HepG2 (cell line): ENCODE measurements around the gene SERPIND1. TPM values are rescaled to one million over a fixed set of nuclear protein-coding genes. Genes with fewer than 3 reads are reported as not detected.

ENCODE experiments used
- AGO1 ChIP-seq: fragments of 200-400 bp; formaldehyde crosslinking; IDR thresholded peaks from 2 replicates; pipeline ENCODE4 v1.6.1; 2017; ENCODE audit warnings: mild to moderate bottlenecking, low read depth, low read length, moderate library complexity; ENCODE audit not compliant: poor library complexity, severe bottlenecking
- HIVEP1 ChIP-seq: sonication (generic); formaldehyde crosslinking; IDR thresholded peaks from 2 replicates; pipeline ENCODE4 v1.4.0; 2020; ENCODE audit warnings: mild to moderate bottlenecking, missing genetic modification reagents
- PAF1 ChIP-seq: IDR thresholded peaks from 2 replicates; pipeline ENCODE4 v1.6.1; 2016; ENCODE audit warnings: missing genetic modification reagents, missing compliant biosample characterization
- RBAK ChIP-seq: sonication (generic); formaldehyde crosslinking; IDR thresholded peaks from 2 replicates; pipeline ENCODE4 v1.5.1; 2020; ENCODE audit warnings: mild to moderate bottlenecking, missing genetic modification reagents
- REPIN1 ChIP-seq: sonication (generic); formaldehyde crosslinking; IDR thresholded peaks from 2 replicates; pipeline ENCODE4 v1.8.0; 2022; ENCODE audit warnings: missing genetic modification reagents, low read depth, mild to moderate bottlenecking, borderline replicate concordance
- SAP130 ChIP-seq: IDR thresholded peaks from 2 replicates; pipeline ENCODE4 v1.6.1; 2016; ENCODE audit warnings: low read depth
- TFDP1 ChIP-seq: IDR thresholded peaks from 2 replicates; pipeline ENCODE4 v1.6.1; 2016; ENCODE audit warnings: missing compliant biosample characterization, missing genetic modification reagents, borderline replicate concordance
- ZFP1 ChIP-seq: IDR thresholded peaks from 2 replicates; pipeline ENCODE4 v1.6.1; 2016
- ZNF276 ChIP-seq: sonication (generic); formaldehyde crosslinking; IDR thresholded peaks from 2 replicates; pipeline ENCODE4 v1.4.0; 2020; ENCODE audit warnings: mild to moderate bottlenecking, low read depth, missing genetic modification reagents
- ZNF3 ChIP-seq: IDR thresholded peaks from 2 replicates; pipeline ENCODE4 v1.7.0; 2017; ENCODE audit warnings: inconsistent platforms
- ZNF326 ChIP-seq: sonication (generic); formaldehyde crosslinking; IDR thresholded peaks from 2 replicates; pipeline ENCODE4 v1.4.0; 2020; ENCODE audit warnings: missing genetic modification reagents, borderline replicate concordance
- ZNF550 ChIP-seq: sonication (generic); formaldehyde crosslinking; IDR thresholded peaks from 2 replicates; pipeline ENCODE4 v1.4.0; 2020; ENCODE audit warnings: mild to moderate bottlenecking, missing genetic modification reagents, borderline replicate concordance
- ZNF737 ChIP-seq: sonication (generic); formaldehyde crosslinking; IDR thresholded peaks from 2 replicates; pipeline ENCODE4 v1.5.0; 2020; ENCODE audit warnings: missing genetic modification reagents, mild to moderate bottlenecking, borderline replicate concordance
- ZSCAN30 ChIP-seq: sonication (generic); formaldehyde crosslinking; IDR thresholded peaks from 2 replicates; pipeline ENCODE4 v1.5.0; 2020; ENCODE audit warnings: mild to moderate bottlenecking, missing genetic modification reagents
- polyA plus RNA-seq, 8 experiments: library from polyadenylated mRNA; depleted of rRNA in 3 of 8; stranded (reverse) in 7 of 8; unstranded in 1 of 8; fragments of >200 nt; fragmentation: Illumina TruSeq in 4 of 8; extraction: Trizol in 4 of 8; gene quantifications; 2 replicates each; pipeline versions ENCODE4 v1.2.1 to v1.2.3, GENCODE V29; 2011 to 2016; ENCODE audit warnings: low read depth in 4 of 8, missing spikeins in 1 of 8, mixed read lengths in 1 of 8; ENCODE audit not compliant: insufficient read depth in 1 of 8
- total RNA-seq, 5 experiments: library from RNA; depleted of rRNA; stranded (reverse); fragments of >200 nt; fragmentation: Illumina TruSeq; extraction: Trizol; gene quantifications; 2 replicates each; pipeline ENCODE4 v1.2.3, GENCODE V29; 2016; ENCODE audit warnings: low read depth in 1 of 5
- TF ChIP-seq, protein P1 (sequence below): sonication (generic); formaldehyde crosslinking; IDR thresholded peaks from 2 replicates; pipeline ENCODE4 v1.5.0; 2020; ENCODE audit warnings: missing genetic modification reagents
- TF ChIP-seq, protein P2 (sequence below): sonication (generic); formaldehyde crosslinking; IDR thresholded peaks from 2 replicates; pipeline ENCODE4 v1.5.0; 2020; ENCODE audit warnings: mild to moderate bottlenecking, missing genetic modification reagents, borderline replicate concordance
- TF ChIP-seq, protein P3 (sequence below): sonication (generic); formaldehyde crosslinking; IDR thresholded peaks from 2 replicates; pipeline ENCODE4 v1.4.0; 2020; ENCODE audit warnings: missing genetic modification reagents, borderline replicate concordance

SERPIND1 gene
- total and polyA plus RNA-seq, 2 of the 13 experiments (the other 11 are each of a cell fraction or from before 2014, with no cell fraction given) = 111 to 350 TPM

DNA sequence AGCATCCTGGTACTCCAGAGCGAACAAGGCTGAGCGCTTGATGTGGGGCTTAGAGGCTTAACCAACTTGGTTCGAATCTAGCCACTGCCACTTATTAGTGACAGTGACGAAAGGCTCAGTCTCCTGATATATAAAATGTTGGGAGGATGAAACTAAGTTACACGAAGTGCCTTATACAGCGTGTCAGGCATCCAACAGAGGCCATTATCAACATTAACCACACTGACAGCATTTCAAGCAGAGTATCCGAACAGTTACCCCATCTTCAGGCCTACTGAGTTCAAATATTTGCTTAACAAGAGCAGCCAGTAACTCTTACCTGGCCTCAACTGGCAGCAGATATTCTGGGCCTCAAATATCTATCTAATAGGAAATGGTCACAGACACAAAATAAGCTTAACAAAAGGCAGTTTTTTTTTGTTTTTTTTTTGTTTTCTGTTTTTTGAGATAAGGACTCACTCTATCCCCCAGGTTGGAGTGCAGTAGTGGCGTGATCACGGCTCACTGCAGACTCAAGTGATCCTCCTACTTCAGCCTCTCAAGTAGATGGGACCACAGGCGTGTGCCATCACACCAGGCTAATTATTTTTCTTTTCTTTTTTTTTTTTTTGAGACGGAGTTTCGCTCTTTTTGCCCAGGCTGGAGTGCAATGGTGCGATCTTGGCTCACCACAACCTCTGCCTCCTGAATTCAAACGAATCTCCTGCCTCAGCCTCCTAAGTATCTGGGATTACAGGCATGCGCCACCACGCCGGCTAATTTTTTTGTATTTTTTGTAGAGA lies 2.9 kb downstream of the SERPIND1 start (continued):
- TF ChIP-seq, protein P1, sequence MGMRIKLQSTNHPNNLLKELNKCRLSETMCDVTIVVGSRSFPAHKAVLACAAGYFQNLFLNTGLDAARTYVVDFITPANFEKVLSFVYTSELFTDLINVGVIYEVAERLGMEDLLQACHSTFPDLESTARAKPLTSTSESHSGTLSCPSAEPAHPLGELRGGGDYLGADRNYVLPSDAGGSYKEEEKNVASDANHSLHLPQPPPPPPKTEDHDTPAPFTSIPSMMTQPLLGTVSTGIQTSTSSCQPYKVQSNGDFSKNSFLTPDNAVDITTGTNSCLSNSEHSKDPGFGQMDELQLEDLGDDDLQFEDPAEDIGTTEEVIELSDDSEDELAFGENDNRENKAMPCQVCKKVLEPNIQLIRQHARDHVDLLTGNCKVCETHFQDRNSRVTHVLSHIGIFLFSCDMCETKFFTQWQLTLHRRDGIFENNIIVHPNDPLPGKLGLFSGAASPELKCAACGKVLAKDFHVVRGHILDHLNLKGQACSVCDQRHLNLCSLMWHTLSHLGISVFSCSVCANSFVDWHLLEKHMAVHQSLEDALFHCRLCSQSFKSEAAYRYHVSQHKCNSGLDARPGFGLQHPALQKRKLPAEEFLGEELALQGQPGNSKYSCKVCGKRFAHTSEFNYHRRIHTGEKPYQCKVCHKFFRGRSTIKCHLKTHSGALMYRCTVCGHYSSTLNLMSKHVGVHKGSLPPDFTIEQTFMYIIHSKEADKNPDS (CRISPR knock-in tag) = 0 out of 2 replicates have a peak, but pooled peaks have one; percentile 83
- TF ChIP-seq ZNF3 (CRISPR knock-in tag) (no peak), ZNF737 (CRISPR knock-in tag) (no peak), PAF1 (CRISPR knock-in tag) (0 out of 2 replicates have a peak, but pooled peaks have one; percentile 45), ZNF276 (no peak), REPIN1 (CRISPR knock-in tag) (no peak), TFDP1 (CRISPR knock-in tag) (0 out of 2 replicates have a peak, but pooled peaks have one; percentile 11), ZNF550 (CRISPR knock-in tag) (no peak), AGO1 (no peak), ZFP1 (CRISPR knock-in tag) (no peak), SAP130 (CRISPR knock-in tag) (peak; percentile 88), ZNF326 (CRISPR knock-in tag) (no peak), ZSCAN30 (CRISPR knock-in tag) (no peak), HIVEP1 (CRISPR knock-in tag) (no peak), RBAK (CRISPR knock-in tag) (no peak)
- TF ChIP-seq, protein P2, sequence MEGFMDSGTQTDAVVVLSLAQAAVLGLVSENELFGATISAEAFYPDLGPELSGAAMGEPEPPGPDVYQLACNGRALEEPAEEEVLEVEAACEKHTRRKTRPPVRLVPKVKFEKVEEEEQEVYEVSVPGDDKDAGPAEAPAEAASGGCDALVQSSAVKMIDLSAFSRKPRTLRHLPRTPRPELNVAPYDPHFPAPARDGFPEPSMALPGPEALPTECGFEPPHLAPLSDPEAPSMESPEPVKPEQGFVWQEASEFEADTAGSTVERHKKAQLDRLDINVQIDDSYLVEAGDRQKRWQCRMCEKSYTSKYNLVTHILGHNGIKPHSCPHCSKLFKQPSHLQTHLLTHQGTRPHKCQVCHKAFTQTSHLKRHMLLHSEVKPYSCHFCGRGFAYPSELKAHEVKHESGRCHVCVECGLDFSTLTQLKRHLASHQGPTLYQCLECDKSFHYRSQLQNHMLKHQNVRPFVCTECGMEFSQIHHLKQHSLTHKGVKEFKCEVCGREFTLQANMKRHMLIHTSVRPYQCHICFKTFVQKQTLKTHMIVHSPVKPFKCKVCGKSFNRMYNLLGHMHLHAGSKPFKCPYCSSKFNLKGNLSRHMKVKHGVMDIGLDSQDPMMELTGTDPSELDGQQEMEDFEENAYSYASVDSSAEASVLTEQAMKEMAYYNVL (CRISPR knock-in tag) = no peak
- TF ChIP-seq, protein P3, sequence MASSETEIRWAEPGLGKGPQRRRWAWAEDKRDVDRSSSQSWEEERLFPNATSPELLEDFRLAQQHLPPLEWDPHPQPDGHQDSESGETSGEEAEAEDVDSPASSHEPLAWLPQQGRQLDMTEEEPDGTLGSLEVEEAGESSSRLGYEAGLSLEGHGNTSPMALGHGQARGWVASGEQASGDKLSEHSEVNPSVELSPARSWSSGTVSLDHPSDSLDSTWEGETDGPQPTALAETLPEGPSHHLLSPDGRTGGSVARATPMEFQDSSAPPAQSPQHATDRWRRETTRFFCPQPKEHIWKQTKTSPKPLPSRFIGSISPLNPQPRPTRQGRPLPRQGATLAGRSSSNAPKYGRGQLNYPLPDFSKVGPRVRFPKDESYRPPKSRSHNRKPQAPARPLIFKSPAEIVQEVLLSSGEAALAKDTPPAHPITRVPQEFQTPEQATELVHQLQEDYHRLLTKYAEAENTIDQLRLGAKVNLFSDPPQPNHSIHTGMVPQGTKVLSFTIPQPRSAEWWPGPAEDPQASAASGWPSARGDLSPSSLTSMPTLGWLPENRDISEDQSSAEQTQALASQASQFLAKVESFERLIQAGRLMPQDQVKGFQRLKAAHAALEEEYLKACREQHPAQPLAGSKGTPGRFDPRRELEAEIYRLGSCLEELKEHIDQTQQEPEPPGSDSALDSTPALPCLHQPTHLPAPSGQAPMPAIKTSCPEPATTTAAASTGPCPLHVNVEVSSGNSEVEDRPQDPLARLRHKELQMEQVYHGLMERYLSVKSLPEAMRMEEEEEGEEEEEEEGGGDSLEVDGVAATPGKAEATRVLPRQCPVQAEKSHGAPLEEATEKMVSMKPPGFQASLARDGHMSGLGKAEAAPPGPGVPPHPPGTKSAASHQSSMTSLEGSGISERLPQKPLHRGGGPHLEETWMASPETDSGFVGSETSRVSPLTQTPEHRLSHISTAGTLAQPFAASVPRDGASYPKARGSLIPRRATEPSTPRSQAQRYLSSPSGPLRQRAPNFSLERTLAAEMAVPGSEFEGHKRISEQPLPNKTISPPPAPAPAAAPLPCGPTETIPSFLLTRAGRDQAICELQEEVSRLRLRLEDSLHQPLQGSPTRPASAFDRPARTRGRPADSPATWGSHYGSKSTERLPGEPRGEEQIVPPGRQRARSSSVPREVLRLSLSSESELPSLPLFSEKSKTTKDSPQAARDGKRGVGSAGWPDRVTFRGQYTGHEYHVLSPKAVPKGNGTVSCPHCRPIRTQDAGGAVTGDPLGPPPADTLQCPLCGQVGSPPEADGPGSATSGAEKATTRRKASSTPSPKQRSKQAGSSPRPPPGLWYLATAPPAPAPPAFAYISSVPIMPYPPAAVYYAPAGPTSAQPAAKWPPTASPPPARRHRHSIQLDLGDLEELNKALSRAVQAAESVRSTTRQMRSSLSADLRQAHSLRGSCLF = no peak
